ENCODE results near the gene LRRC15. TPM values are rescaled to one million over a fixed set of nuclear protein-coding genes. Genes with fewer than 3 reads are reported as not detected.

Gene LRRC15
- total and polyA plus RNA-seq, 2 donors (not counting 3 experiments of a cell fraction or from before 2014, with no cell fraction given) = not detected

DNA sequence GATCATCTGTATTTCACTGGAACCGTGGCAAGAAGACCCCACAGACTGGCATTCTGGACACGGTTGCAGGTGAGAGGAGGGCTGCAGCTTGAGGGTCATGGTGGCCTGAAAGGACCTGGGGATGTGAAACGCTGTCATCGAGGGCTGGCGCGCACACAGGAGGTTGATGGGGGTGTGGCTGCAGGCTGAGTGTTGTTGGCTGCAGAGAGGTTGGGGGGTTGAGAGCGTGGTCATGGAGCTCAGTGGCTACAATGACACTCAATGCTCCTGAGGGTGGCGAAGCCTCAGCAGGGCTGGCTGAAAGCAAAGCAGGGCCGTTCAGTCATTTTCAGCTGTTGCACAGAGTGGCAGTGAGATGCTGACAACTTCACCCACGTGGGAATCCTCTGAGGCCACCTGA is 39.4 kb downstream of the LRRC15 start:
- Histone ChIP-seq H3K4me3 (replicated peaks in 1 of 3; ENCODE audit: insufficient read depth in 1 of 3, low read depth in 1 of 3, low read length in 3 of 3) (no peak overlapping the region), H3K4me2 (ENCODE audit: insufficient read depth, low read length) (no peak overlapping the region), H3K9me1 (replicated peaks; ENCODE audit: control insufficient read depth, extremely low read depth, insufficient read depth, low read length) (no peaks in the 10 kb centered on the region), H3K9ac (replicated peaks; ENCODE audit: extremely low read depth, insufficient read depth, low read length) (no peak overlapping the region), H3K9me3 (replicated peaks; ENCODE audit: control insufficient read depth, insufficient read depth, low read length) (no peaks in the 10 kb centered on the region), H3K36me3 (ENCODE audit: control insufficient read depth in 2 of 2, extremely low read depth in 1 of 2, insufficient read depth in 2 of 2, low read length in 2 of 2) (no peaks in the 10 kb centered on the region), H4K20me1 (replicated peaks; ENCODE audit: control insufficient read depth, extremely low read depth, insufficient read depth, low read length) (no peaks in the 10 kb centered on the region), H2AFZ (ENCODE audit: low read depth, low read length) (no peak overlapping the region), H3K79me2 (ENCODE audit: control insufficient read depth, insufficient read depth, low read length) (no peaks in the 10 kb centered on the region), H3K27ac (ENCODE audit: insufficient read depth, low read depth, low read length) (no peak overlapping the region), H3K4me1 (ENCODE audit: control insufficient read depth, extremely low read depth, insufficient read depth, low read length) (peaks cover 5% of the 10 kb centered on the region), H3K27me3 (ENCODE audit: control insufficient read depth in 2 of 2, insufficient read depth in 2 of 2, low read length in 2 of 2) (peaks cover 0 to 12% of the 10 kb centered on the region in 2 experiments)
- intact Hi-C loops (cut with micrococcal nuclease) (loop anchor here (5.0 kb wide), 1 partner anchor 142 kb away; no protein-coding TSS in a partner anchor), dilution Hi-C loops (cut with MboI; ENCODE audit: extremely low pct_ligation_motif_present, low sequenced_read_pairs) (no loop called here)
- ChIA-PET POLR2A (no interaction called here), CTCF (interaction anchor here (0.8 to 1.8 kb wide), 8 partner anchors 11 to 664 kb away, joined by 3 to 7 read pairs (median 3); no protein-coding TSS in a partner anchor)
- TF ChIP-seq FOS (IDR thresholded peaks at IDR 0.05; ENCODE audit: borderline replicate concordance, insufficient read depth, low read length) (no peak), POLR2AphosphoS5 (IDR thresholded peaks at IDR 0.05; ENCODE audit: insufficient read depth, low read depth, low read length) (no peak), JUN (IDR thresholded peaks at IDR 0.05; ENCODE audit: borderline replicate concordance, insufficient read depth, insufficient read length, low read depth) (no peak), EZH2 (IDR thresholded peaks at IDR 0.05; ENCODE audit: borderline replicate concordance, low read depth, low read length, severe bottlenecking) (no peak), GATA2 (IDR thresholded peaks at IDR 0.05; ENCODE audit: insufficient read depth, insufficient read length, low read depth, low read length) (no peak), MYC (IDR thresholded peaks at IDR 0.05; ENCODE audit: low read depth, low read length) (no peak), POLR2A (IDR thresholded peaks at IDR 0.05; ENCODE audit: low read depth, low read length) (no peak)
- TF ChIP-seq, protein P1, sequence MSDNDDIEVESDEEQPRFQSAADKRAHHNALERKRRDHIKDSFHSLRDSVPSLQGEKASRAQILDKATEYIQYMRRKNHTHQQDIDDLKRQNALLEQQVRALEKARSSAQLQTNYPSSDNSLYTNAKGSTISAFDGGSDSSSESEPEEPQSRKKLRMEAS (IDR thresholded peaks at IDR 0.05; ENCODE audit: insufficient read depth, insufficient read length) = no peak
- TF ChIP-seq, protein P2, sequence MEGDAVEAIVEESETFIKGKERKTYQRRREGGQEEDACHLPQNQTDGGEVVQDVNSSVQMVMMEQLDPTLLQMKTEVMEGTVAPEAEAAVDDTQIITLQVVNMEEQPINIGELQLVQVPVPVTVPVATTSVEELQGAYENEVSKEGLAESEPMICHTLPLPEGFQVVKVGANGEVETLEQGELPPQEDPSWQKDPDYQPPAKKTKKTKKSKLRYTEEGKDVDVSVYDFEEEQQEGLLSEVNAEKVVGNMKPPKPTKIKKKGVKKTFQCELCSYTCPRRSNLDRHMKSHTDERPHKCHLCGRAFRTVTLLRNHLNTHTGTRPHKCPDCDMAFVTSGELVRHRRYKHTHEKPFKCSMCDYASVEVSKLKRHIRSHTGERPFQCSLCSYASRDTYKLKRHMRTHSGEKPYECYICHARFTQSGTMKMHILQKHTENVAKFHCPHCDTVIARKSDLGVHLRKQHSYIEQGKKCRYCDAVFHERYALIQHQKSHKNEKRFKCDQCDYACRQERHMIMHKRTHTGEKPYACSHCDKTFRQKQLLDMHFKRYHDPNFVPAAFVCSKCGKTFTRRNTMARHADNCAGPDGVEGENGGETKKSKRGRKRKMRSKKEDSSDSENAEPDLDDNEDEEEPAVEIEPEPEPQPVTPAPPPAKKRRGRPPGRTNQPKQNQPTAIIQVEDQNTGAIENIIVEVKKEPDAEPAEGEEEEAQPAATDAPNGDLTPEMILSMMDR (IDR thresholded peaks at IDR 0.05; ENCODE audit: extremely low read depth in 1 of 2, insufficient read depth in 1 of 2, low read depth in 1 of 2, low read length in 2 of 2) = no peak
- FAIRE-seq (no peak), DNase-seq (ENCODE audit: low read depth, low spot score) (no peak)
- no TSS peak for BruUV-seq (replicated peaks)
